Lower lobe of right lung (tissue), 2 donors: Measurements from ENCODE around the gene GTF3A. TPM values are rescaled to one million over a fixed set of nuclear protein-coding genes. Genes with fewer than 3 reads are reported as not detected.
A peak's percentile ranks its signal among the peaks of the same experiment; 100 is the strongest.

Experiments
- ATAC-seq, 2 donors: fragments of 200-7000 bp; cut with Tn5 transposase; one replicate each; pipeline ENCODE4 v1.9.1; 2020 to 2022; ENCODE audit warnings: mild to moderate bottlenecking in 2 of 2, moderate library complexity in 2 of 2
- DNase-seq: peaks from one replicate; pipeline ENCODE4 v3.0.0-alpha.2; 2020
- H3K27ac ChIP-seq: fragments of 200-600 bp; one replicate; pipeline ENCODE4 v1.8.0; 2022
- H3K27me3 ChIP-seq: fragments of 200-600 bp; one replicate; pipeline ENCODE4 v1.8.0; 2022; ENCODE audit warnings: low read depth
- H3K36me3 ChIP-seq: fragments of 200-600 bp; one replicate; pipeline ENCODE4 v1.8.0; 2022; ENCODE audit warnings: mild to moderate bottlenecking
- H3K4me1 ChIP-seq: fragments of 200-600 bp; one replicate; pipeline ENCODE4 v1.8.0; 2022
- H3K4me3 ChIP-seq: fragments of 200-600 bp; one replicate; pipeline ENCODE4 v1.8.0; 2022; ENCODE audit warnings: mild to moderate bottlenecking
- H3K9me3 ChIP-seq: fragments of 200-600 bp; one replicate; pipeline ENCODE4 v1.8.0; 2022
- intact Hi-C: fragments of 100-400 bp; cut with DNase I; formaldehyde crosslinking; loops from one replicate; pipeline ENCODE4 v1.11.0; 2022
- total RNA-seq: library from RNA; stranded (reverse); fragmentation: NEBNext Ultra II Directional; extraction: Animal tissue kit (Norgen Biotek cat#: 25700); gene quantifications from one replicate; pipeline ENCODE4 v1.2.1, GENCODE V29; 2021
- TF ChIP-seq, protein P1 (sequence below): fragments of 200-600 bp; IDR thresholded peaks from one replicate; pipeline ENCODE4 v1.8.0; 2022; ENCODE audit warnings: antibody characterized with exemption, mild to moderate bottlenecking
- donor health status: DM: no; HTN: yes; CAD: no; lungs with severe emphysema.

GTF3A gene
- total RNA-seq, 1 donor from 2014 or later: 83.0 TPM

DNA sequence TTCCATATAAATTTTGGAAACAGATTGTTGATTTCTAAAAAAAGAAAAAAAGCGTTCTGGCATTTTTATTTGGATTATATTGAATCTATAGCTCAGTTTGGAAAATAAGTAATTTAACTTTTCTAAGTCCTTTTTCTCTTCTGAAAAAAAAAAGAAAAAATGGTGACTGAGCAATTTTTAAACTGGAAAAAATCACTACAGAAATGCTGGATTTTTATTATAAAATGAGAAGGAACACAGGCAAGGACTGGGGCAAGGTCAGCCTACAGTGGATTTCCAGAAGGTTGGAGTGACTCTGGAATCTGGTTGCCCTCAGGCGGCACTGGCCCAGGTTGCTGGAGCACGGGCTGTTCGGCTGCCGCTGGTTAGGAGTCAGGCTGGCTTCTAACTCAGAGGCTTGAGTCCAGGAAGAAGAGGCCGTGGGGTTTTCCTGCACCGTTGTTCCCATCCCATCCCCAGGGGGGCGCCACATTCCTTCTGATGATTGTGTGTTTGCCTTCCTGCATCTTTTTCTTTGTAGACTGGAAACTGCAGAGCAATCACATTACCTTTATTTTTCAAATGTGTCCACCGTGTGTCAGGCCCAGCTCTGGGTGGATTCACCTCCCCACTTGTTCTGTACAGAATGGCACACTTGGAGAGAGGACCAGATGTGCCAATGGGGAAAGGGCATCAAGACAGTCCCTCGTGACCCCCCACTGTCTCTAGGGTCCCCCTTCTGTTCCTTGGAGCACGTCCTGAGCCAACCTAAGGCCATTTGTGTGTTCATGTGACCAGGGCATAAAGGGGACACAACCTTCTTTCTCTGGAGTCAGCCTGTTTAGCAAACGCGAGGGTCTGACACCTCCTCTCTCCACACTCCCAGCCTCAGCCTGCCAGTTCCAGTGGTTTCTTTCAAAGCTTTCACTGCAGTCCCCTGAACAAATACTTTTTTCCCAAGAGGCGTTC is 44.5 kb upstream of the GTF3A start:
- no peaks in the 10 kb centered on the region for H3K4me1 ChIP-seq
- peaks cover 15% of the 10 kb centered on the region for H3K27me3 ChIP-seq
- no peak for DNase-seq
- no peaks in the 10 kb centered on the region for H3K9me3 ChIP-seq
- intact Hi-C loops: loop anchor here (10.0 kb wide), 1 partner anchor 445 kb away; no protein-coding TSS in a partner anchor
- H3K4me3 ChIP-seq: no peak overlapping the region
- no peaks in the 10 kb centered on the region for H3K36me3 ChIP-seq
- H3K27ac ChIP-seq: no peak overlapping the region
- TF ChIP-seq, protein P1, sequence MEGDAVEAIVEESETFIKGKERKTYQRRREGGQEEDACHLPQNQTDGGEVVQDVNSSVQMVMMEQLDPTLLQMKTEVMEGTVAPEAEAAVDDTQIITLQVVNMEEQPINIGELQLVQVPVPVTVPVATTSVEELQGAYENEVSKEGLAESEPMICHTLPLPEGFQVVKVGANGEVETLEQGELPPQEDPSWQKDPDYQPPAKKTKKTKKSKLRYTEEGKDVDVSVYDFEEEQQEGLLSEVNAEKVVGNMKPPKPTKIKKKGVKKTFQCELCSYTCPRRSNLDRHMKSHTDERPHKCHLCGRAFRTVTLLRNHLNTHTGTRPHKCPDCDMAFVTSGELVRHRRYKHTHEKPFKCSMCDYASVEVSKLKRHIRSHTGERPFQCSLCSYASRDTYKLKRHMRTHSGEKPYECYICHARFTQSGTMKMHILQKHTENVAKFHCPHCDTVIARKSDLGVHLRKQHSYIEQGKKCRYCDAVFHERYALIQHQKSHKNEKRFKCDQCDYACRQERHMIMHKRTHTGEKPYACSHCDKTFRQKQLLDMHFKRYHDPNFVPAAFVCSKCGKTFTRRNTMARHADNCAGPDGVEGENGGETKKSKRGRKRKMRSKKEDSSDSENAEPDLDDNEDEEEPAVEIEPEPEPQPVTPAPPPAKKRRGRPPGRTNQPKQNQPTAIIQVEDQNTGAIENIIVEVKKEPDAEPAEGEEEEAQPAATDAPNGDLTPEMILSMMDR: peak; percentile 48
- ATAC-seq: peak; percentile 38 to 59

DNA sequence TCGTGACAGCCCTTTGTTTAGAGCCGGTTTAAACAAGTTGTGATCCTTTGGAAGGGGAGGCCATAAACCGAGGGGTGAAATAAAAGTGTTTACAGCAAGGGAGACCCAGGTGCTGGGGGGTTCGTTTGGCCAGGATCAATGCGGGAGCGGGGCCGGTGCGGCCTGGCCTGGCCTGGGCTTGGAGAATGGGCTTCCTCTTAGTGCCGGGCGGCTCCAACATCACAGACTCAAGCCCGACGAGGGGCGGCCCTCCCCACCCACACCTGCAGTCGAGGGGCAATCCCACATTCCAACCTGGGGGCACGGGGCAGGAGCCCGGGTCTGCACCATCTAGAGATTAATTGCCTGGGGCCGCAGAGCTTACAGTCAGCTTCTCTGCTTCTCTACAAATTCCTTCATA is 42.8 kb upstream of the GTF3A start:
- DNase-seq (no peak), ATAC-seq (no peak)
- Histone ChIP-seq H3K9me3 (no peaks in the 10 kb centered on the region), H3K27ac (no peak overlapping the region), H3K36me3 (no peaks in the 10 kb centered on the region), H3K4me1 (no peaks in the 10 kb centered on the region), H3K4me3 (no peak overlapping the region), H3K27me3 (peaks cover 15% of the 10 kb centered on the region)
- TF ChIP-seq, protein P1: no peak
- intact Hi-C loops: no loop called here

DNA sequence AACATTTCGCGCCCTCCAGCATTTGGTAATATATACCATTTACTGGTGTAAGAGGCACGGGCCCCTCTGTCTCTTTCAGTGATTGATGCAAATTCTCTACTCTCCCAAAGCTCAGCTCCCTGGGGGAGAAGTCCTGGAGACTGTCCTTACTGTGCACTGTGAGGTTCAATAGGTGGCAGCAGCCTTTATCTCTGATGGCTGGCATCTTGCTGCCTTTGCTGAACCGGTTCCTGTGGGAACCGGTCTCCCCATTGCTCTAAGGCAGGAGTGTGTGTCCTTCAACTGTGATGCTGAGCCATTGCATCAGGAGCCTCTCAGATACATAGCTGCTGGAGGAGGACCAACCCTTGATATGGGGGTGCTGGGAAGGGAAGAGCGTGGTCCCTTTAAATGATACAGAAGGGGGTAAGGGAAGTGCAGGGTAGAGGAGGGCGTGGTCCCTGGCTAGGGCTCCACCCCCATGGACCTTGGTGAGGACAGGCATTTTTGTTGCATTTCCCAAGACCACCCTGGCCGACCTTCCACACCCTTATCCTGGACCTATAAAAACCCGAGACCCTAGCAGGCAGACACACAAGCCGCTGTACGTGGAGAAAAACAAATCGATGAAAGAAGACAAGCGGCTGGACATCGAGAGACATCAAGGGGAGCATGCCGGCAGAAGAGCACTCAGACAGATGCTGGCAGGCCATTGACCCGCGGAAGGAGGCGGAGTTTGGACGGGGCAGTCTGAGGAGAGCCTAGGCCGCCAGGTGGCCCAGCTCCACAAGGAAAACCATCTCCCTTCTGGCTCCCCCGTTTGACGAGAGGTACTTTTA is 41.1 kb upstream of the GTF3A start:
- ATAC-seq (no peak), DNase-seq (no peak)
- Histone ChIP-seq H3K4me1 (no peaks in the 10 kb centered on the region), H3K9me3 (no peaks in the 10 kb centered on the region), H3K4me3 (no peak overlapping the region), H3K27me3 (peaks cover 15% of the 10 kb centered on the region), H3K27ac (no peak overlapping the region), H3K36me3 (no peaks in the 10 kb centered on the region)
- TF ChIP-seq, protein P1: no peak
- intact Hi-C loops: no loop called here

DNA sequence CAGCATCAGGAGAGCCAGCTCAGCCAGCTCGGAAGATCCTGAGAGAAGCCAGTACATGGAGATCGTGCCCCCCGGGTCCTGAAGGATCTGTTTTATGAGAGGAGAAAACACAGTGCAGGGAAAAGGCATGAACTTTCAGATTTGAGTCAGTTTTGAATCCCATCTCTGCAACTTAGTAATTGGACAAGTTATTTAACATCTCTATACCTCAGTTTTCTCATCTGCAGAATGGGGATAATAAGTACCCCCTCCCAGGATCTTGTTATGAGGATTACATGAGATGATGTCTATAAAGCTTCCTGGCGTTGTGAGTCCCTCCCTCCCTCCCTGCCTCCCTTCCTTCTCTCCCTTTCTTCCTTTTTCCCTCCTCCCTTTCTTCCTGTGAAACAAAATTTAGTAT is 40.1 kb upstream of the GTF3A start:
- DNase-seq: no peak
- no peaks in the 10 kb centered on the region for H3K4me1 ChIP-seq
- H3K4me3 ChIP-seq: no peak overlapping the region
- no peaks in the 10 kb centered on the region for H3K36me3 ChIP-seq
- H3K9me3 ChIP-seq: no peaks in the 10 kb centered on the region
- TF ChIP-seq, protein P1: no peak
- no peak for ATAC-seq
- no peak overlapping the region for H3K27ac ChIP-seq
- intact Hi-C loops: no loop called here
- H3K27me3 ChIP-seq: peaks cover 15% of the 10 kb centered on the region

DNA sequence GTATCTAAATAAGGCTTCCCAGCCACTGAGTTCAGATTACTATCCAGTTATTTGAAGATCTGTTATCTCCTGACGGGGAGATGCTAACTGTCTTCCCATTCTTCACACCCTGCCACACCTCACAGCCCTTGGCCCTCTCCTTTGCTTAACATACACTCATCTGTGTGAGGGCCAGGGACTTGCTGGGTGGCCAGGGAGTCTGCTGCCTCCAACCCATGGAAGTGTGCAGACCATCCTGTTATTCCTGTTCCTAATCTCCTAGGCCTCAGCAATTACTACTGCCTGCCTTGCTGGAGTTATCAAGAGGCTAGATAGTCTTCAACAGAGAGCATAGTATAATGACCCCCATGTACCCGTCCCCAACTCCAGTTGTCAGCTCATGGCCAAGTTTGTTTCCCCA is 36.2 kb upstream of the GTF3A start:
- Histone ChIP-seq H3K36me3 (no peaks in the 10 kb centered on the region), H3K27me3 (no peaks in the 10 kb centered on the region), H3K9me3 (no peaks in the 10 kb centered on the region), H3K4me3 (no peak overlapping the region), H3K4me1 (no peaks in the 10 kb centered on the region), H3K27ac (no peak overlapping the region)
- TF ChIP-seq, protein P1: no peak
- DNase-seq: no peak
- no peak for ATAC-seq
- intact Hi-C loops: no loop called here
